Calu3 (cell line): Measurements from ENCODE around the gene STAT5B. TPM values are rescaled to one million over a fixed set of nuclear protein-coding genes. Genes with fewer than 3 reads are reported as not detected.

ENCODE experiments used
- BruUV-seq: library from RNA; stranded (reverse); fragments of 400-500 nt; replicated peaks from 2 replicates; lab custom pipeline; 2021; lab: Mats Ljungman, UMichigan
- CTCF ChIA-PET: fragments of 300-600 bp; sonication (Branson Sonifier 250); formaldehyde crosslinking; loops from one replicate; lab custom pipeline; 2022; ENCODE audit warnings: antibody characterized with exemption; lab: Charles Lee
- DNase-seq: peaks from one replicate; pipeline ENCODE4 v3.0.0; 2022
- H3K27ac Mint-ChIP-seq: one replicate; pipeline ENCODE4 v1.8.0; 2022; ENCODE audit warnings: mixed read lengths; ENCODE audit not compliant: unreplicated experiment
- H3K27me3 Mint-ChIP-seq: one replicate; pipeline ENCODE4 v1.8.0; 2022; ENCODE audit warnings: mixed read lengths; ENCODE audit not compliant: unreplicated experiment
- H3K36me3 Mint-ChIP-seq: one replicate; pipeline ENCODE4 v1.8.0; 2022; ENCODE audit warnings: mild to moderate bottlenecking, moderate library complexity, mixed read lengths; ENCODE audit not compliant: insufficient read depth, unreplicated experiment
- H3K4me1 Mint-ChIP-seq: one replicate; pipeline ENCODE4 v1.8.0; 2022; ENCODE audit warnings: mild to moderate bottlenecking, low read depth, mixed read lengths; ENCODE audit not compliant: unreplicated experiment
- H3K4me3 Mint-ChIP-seq: one replicate; pipeline ENCODE4 v1.8.0; 2022; ENCODE audit warnings: mild to moderate bottlenecking, low read depth, moderate library complexity, mixed read lengths; ENCODE audit not compliant: unreplicated experiment
- H3K9me3 Mint-ChIP-seq: one replicate; pipeline ENCODE4 v1.8.0; 2022; ENCODE audit warnings: low read depth, mixed read lengths; ENCODE audit not compliant: unreplicated experiment
- intact Hi-C: fragments of 100-400 bp; cut with micrococcal nuclease; formaldehyde crosslinking; loops from one replicate; pipeline ENCODE4 v1.10.0; 2022; ENCODE audit not compliant: unreplicated experiment
- total RNA-seq: library from RNA; stranded (reverse); gene quantifications from 2 replicates; pipeline ENCODE4 v1.2.3, GENCODE V29; 2022
- TF ChIP-seq, protein P1 (sequence below): fragments of 200-600 bp; IDR thresholded peaks from one replicate; pipeline ENCODE4 v1.8.0; 2022; ENCODE audit warnings: antibody characterized with exemption; ENCODE audit not compliant: unreplicated experiment

Gene STAT5B
- total RNA-seq, 1 experiment from 2014 or later, result 45.8 TPM

DNA sequence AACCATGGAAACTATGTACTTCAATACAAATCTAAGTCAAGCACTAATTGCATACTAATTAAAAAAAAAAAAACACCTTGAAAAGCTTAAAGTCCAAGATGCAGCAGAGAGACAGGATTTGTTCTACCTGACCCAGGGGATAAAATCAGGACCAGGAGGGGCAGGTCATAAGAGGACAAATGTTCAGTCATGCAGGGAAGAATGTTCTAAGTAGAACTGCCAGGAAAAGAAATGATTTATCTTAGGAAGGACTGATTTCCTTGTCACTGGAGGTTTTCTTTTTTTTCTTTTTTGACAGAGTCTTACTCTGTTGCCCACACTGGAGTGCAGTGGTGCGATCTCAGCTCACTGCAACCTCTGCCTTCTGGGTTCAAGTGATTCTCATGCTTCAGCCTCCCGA is 72.8 kb downstream of the STAT5B start:
- intact Hi-C loops, result no loop called here
- TF ChIP-seq, protein P1, sequence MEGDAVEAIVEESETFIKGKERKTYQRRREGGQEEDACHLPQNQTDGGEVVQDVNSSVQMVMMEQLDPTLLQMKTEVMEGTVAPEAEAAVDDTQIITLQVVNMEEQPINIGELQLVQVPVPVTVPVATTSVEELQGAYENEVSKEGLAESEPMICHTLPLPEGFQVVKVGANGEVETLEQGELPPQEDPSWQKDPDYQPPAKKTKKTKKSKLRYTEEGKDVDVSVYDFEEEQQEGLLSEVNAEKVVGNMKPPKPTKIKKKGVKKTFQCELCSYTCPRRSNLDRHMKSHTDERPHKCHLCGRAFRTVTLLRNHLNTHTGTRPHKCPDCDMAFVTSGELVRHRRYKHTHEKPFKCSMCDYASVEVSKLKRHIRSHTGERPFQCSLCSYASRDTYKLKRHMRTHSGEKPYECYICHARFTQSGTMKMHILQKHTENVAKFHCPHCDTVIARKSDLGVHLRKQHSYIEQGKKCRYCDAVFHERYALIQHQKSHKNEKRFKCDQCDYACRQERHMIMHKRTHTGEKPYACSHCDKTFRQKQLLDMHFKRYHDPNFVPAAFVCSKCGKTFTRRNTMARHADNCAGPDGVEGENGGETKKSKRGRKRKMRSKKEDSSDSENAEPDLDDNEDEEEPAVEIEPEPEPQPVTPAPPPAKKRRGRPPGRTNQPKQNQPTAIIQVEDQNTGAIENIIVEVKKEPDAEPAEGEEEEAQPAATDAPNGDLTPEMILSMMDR, result no peak
- Mint-ChIP-seq H3K27me3 (no peaks in the 10 kb centered on the region), H3K4me1 (no peaks in the 10 kb centered on the region), H3K27ac (no peak overlapping the region), H3K9me3 (no peaks in the 10 kb centered on the region), H3K36me3 (peaks cover 18% of the 10 kb centered on the region), H3K4me3 (no peak overlapping the region)
- no TSS peak for BruUV-seq
- CTCF ChIA-PET, result no interaction called here
- DNase-seq, result no peak

DNA sequence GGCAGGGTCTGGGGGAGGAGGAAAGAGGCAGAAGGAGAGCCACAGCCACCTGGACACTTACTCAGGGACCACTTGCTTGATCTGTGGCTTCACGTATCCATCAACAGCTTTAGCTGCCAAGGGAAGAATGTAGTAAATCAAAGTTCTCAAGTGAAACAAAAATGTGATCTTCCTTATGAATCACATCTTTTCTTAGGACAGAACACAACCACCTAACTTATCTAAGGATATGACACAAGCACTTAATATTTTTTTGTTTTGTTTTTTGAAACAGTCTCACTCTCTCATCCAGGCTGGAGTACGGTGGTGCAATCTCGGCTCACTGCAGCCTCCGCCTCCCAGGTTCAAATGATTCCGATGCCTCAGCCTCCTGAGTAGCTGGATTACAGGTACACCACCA is 73.5 kb downstream of the STAT5B start:
- TF ChIP-seq, protein P1, result no peak
- Mint-ChIP-seq H3K9me3 (no peaks in the 10 kb centered on the region), H3K4me1 (no peaks in the 10 kb centered on the region), H3K4me3 (no peak overlapping the region), H3K36me3 (peaks cover 18% of the 10 kb centered on the region), H3K27me3 (no peaks in the 10 kb centered on the region), H3K27ac (no peak overlapping the region)
- no TSS peak for BruUV-seq
- intact Hi-C loops, result no loop called here
- CTCF ChIA-PET, result no interaction called here
- DNase-seq, result no peak

DNA sequence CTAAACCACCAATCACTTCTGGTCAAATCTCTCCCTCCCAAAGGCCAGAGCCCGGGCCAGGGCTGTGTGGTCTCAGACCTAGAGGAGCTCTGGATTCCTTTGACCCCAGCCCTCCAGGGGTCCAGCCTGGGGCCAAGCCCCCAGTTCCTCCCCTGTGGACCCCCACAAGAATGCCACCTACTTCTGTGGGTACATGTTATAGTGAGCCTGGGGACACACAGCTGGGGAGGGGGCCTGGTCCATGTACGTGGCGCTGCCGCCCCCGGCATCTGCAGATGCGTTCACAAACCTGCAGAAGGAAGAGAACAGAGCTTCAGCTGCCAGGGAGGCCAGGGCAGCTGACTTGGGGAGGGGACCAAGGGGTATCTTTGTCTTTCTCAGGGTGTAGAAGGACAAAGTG is 74.0 kb downstream of the STAT5B start:
- H3K27ac Mint-ChIP-seq, result no peak overlapping the region
- BruUV-seq, result no TSS peak

DNA sequence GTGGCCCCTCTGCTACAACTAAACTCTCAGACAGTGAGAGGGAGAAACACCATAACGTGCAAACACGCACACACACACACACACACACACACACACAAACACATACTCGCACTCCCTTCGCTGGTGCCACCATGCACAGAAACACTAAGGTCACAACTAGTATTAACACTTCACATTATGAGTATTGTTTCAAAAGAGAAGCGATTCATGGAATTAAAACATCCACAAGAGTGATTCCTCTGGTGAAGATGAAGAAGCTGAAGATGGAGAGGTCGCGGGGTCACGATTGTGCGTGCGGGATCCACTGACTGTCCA is 74.8 kb downstream of the STAT5B start:
- no TSS peak for BruUV-seq
- H3K9me3 Mint-ChIP-seq, result no peaks in the 10 kb centered on the region
- intact Hi-C loops, result no loop called here

More for the DNA sequence above, 74.0 kb downstream of the STAT5B start:
- CTCF ChIA-PET, result no interaction called here
- no peaks in the 10 kb centered on the region for H3K9me3 Mint-ChIP-seq
- no peak overlapping the region for H3K4me3 Mint-ChIP-seq
- peaks cover 15% of the 10 kb centered on the region for H3K36me3 Mint-ChIP-seq
- no peak for DNase-seq
- TF ChIP-seq, protein P1, result no peak
- no peaks in the 10 kb centered on the region for H3K4me1 Mint-ChIP-seq
- intact Hi-C loops, result no loop called here
- H3K27me3 Mint-ChIP-seq, result no peaks in the 10 kb centered on the region

More for the DNA sequence above, 74.8 kb downstream of the STAT5B start:
- TF ChIP-seq, protein P1, result no peak
- Mint-ChIP-seq H3K36me3 (peaks cover 8% of the 10 kb centered on the region), H3K27ac (no peak overlapping the region), H3K4me3 (no peak overlapping the region), H3K27me3 (no peaks in the 10 kb centered on the region), H3K4me1 (no peaks in the 10 kb centered on the region)
- no peak for DNase-seq
- CTCF ChIA-PET, result interaction anchor here (0.5 kb wide), 1 partner anchor 69 kb away, joined by 3 read pairs; no protein-coding TSS in a partner anchor
